OCI-M2 (cell line): Measurements from ENCODE around the gene ZNF526.
A peak's percentile ranks its signal among the peaks of the same experiment; 100 is the strongest.

Experiments used
- DNase-seq: peaks from one replicate; lab custom pipeline; 2025; ENCODE audit not compliant: unreplicated experiment; lab: John Stamatoyannopoulos, UW

ZNF526 gene

DNA sequence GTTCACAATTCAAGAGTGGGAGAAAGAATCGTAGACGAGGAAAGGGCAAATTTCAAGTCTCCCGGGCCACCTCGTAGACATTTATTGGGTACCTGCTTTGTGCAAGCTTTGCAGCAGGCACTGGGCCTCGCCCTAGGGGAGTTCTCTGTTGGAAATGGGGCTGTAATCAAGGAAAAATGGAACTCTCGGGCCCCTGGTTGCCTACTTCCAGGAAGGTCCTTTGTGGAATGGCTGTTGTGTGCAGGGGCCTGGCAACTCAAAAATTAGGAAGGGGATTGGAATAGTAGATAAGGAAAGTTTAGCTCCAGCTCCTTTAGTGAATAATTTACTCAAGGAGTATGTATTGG, 612 bp downstream of the ZNF526 start:
- DNase-seq, result no peak

- DNase-seq, result no peak
Observed at GRCh38 chr19:42224940-42225717, 5.0 kb downstream of the ZNF526 start.

DNA sequence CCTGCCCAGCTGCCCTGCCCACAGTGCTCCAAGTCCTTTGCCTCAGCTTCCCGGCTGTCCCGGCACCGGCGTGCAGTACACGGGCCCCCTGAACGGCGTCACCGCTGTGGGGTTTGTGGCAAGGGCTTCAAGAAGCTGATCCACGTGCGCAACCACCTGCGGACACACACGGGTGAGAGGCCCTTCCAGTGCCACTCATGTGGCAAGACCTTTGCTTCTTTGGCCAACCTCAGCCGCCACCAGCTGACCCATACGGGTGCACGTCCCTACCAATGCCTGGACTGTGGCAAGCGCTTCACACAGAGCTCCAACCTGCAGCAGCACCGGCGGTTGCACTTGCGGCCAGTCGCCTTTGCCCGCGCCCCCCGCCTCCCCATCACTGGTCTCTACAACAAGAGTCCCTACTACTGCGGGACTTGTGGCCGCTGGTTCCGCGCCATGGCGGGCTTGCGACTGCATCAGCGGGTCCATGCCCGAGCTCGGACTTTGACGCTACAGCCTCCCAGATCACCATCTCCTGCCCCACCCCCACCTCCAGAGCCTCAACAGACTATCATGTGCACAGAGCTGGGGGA, 5.7 kb downstream of the ZNF526 start:
- DNase-seq, result no peak

DNA sequence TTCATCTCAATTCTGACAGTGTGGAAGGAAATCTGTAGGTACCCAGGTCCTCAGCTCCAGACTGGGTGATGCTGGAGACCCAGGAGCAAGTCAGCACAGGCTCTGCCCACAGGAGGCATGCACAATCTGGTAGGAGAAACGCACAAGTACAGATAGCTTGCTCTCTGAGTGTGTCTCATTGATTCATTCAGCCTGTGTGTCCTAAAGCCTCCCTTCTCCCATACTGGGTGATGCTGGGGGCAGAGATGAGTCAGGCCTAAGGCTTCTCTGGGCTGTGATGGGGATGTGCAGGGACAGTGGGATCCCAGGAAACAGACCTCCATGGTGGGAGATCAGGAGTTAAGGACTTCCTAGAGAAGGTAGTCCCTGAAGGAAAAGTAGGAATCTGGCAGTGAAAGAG, 6.8 kb downstream of the ZNF526 start:
- no peak for DNase-seq

GRCh38 chr19:42228641-42229040, 8.5 kb downstream of the ZNF526 start:
- DNase-seq, result no peak

DNA sequence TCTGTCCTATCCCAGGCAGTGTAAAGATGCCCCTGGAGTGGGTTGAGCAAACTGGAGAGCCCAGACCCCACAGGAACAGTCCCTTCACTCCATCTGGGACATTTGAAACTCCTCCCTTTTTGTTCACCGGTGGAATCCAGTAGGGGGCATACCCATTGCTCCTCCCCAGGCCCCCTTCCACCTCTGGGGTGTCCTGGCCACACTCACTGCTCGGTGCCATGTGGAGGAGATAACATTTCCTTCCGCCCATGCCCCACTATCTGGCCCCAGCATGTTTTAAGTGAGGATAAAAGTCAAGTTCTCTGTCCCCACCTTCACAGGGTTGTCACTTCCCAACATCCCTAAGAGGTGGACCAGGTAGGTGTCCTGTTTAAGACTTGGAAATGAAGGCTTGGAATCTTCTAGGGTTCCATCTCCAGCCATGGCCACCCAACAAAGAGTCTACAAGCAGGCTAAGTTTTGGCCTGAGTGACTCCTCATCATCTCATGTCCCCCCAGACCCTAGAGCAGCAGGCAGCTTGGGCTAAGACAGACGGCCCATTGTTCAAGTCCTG, 9.3 kb downstream of the ZNF526 start:
- DNase-seq, result no peak

- no peak for DNase-seq
Observed at GRCh38 chr19:42229855-42230351, 9.8 kb downstream of the ZNF526 start.

DNA sequence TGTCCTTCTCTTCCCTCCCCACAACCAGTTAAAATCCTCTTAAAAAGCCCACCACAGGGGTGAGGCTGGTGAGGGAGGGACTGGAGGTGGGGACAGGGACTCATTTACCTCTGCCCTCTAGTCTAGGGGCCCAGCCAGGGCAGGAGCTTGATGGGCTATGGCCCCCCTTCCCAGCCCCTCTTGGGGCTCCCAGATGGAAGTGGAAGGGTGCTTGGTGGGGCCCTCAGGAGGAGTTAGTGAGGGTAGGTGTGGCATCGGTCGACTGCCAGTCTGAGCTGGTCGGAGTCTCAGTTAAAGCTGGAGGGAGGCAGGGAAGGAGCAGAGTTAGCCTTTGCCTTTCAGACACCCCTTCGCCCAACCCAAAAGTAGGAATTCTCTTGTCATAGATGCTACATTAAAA, 10.5 kb downstream of the ZNF526 start:
- DNase-seq, result no peak

DNA sequence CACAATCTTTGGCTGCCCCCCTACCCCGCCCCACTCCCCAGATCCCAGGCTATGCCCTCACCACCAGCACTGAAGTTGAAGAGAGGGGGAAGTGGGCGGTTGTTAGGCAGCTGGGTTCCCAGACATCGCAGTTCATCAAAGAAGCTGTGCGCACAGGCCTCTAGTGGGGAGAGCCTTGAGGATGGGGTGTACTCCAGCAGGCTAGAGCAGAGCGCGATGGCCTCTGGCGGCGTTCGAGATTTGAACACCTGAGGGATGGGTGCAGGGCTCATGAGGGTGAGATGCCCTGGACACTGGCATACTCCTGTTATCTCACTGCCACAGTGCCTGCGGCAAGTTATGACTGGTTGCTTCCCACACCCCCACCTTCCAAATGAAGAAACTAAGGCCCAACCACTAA, 12.3 kb downstream of the ZNF526 start:
- no peak for DNase-seq

- no peak for DNase-seq
Observed at GRCh38 chr19:42233106-42233505, 13.0 kb downstream of the ZNF526 start.

GRCh38 chr19:42233678-42234292, 13.7 kb downstream of the ZNF526 start:
- DNase-seq, result no peak

DNA sequence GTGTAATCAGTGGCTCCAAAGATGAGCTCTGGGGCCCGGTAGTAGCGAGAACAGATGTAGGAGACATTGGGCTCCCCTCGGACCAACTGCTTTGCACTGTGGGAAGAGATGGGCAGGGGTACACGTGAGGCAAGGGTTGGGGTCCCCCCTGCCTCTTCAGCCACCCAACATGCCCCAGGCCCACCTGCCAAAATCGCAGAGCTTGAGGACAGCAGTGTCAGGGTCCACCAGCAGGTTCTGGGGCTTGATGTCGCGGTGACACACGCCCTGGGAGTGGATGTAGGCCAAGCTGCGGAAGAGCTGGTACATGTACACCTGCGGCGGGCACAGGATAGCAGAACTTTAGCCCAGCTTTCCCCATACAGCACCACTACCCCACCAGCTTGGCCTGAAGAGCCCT, 14.3 kb downstream of the ZNF526 start:
- DNase-seq, result no peak

DNA sequence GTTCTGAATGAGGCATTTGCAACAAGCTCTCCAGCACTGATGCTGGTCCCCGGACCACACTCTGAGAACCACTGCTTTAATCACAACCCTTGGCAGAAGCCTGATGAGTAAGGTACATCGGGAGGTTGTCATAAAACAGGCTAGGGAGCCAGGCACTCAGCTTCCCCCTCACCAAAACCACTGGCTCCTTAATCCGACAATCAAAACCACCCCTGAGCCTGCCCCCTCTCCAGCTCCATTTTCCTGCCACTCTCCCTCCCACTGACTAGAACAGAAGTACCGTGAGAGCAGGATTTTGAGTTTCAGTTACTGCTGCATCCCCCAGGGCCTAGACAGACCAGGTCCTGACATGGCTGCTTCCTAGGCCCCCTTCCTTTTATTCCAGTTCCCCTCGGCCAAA, 15.1 kb downstream of the ZNF526 start:
- DNase-seq, result no peak

DNA sequence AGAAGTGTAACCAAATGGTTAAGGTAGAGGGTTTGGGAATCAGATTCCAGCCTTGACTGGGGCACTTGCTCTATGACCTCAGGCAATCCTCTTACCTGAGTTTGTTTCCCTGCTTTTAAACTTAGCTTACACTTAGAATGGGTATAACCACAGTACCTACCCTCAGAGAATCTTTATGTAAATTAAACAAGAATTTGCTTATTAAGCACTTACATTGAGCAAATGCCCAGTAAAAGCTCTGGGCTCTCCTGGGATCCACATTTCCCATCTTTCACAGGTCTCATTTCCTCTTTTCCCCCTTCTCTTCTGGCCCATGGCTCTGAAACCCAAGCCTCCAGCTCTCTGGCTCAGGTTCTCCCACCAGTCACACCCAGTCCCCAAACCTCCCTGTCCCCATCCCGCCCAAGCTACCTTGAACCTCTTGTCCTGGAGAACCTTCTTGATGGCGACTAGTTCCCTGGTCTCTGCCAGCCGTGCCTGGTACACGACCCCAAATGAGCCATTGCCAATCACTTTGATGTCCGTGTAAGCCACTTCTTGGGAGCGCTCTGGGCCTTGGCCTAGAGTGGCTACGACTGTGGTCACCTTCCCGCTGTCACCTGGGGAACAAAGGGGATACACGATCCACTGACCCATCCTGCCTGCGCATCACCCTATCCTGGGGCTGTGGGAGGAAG, 19.6 kb downstream of the ZNF526 start:
- no peak for DNase-seq

DNA sequence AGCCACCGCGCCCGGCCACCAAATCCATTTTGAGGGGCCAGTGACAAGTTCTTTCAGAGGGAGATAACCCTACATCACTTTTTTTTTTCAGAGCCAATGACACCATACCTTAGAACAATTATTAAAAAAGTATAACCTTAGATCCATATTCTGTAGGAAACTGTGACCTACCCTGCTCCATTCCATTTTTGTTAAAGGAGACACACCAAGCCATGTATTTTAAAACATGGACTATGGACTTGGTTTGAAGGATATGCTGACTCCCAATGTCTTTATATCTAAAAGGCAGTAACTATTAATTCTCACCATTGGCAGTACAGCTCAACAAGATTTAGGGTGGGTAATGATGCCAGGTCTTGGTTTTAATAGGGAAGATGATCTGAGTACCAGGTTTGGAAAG, 21.2 kb downstream of the ZNF526 start:
- no peak for DNase-seq

DNA sequence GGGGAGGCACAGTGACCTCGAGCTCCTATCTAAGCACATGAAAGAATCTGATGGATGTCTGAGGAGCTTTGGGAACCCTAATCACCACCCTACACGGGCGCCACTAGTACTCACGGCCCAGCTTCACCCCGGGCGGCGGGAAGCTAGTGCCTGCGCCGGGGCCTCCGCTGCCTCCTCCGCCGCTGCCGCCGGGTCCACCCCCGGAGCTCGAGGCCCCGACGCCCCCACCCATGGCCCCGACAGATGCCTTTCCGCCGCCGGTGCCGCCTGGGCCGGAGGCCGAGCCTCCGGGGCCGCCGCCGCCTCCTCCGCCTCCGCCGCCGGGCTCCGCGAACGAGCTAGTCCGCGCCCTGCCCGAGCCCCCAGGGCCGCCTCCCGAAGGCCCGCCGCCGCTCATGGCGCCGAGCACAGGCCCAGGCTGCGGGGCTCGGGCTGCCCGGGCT, 22.0 kb downstream of the ZNF526 start:
- no peak for DNase-seq

DNA sequence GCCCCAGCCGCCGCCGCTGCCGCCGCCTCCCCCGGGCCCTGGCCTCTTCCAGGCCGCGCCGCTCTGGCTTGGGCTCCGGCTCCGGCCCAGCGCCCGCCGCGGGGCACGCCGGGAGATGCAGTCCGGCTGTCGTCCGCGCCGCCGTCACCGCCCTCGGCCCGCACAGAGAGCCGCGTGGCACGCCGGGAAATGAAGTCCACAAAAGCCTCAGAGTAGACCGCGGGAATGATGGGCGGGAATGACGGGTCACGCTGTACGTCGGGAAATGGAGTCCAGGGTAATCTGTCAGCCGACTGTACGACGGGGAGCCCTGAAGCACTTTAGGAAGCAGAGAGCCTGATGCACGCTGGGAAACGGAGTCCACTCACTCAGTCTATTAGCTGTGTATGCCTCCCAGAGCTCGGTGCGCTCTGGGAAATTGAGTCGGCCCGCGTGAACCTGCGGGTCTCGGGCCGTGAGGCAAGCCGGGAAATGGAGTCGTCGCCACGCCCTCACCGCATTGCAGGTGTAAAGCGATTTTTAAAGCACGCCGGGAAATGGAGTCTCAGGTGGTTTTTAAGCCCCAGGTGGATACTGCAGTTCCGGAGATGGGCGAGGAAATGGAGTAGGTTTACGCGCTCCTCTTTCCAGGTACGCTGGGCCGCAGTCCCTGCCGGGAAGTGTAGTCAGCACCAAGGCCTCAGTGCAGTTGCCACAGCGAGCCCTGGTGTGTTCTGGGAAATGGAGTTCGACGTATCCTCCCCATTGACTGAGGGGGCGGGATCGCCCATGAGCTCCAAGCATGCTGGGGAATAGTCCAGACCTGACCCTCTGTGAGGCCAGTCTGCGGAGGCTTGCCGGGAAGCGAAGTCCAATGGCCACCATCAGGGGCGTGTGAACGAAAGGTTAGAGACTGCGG, 22.6 kb downstream of the ZNF526 start, which contains the start of gene GSK3A:
GSK3A (minus strand) TSS at position 91 of the 898 bp plus-strand sequence. CDS start 137 bp downstream, outside the sequence.
- peak; percentile 94 for DNase-seq

- DNase-seq, result peak; percentile 92
Observed at GRCh38 chr19:42244347-42245220, 24.5 kb downstream of the ZNF526 start.

DNA sequence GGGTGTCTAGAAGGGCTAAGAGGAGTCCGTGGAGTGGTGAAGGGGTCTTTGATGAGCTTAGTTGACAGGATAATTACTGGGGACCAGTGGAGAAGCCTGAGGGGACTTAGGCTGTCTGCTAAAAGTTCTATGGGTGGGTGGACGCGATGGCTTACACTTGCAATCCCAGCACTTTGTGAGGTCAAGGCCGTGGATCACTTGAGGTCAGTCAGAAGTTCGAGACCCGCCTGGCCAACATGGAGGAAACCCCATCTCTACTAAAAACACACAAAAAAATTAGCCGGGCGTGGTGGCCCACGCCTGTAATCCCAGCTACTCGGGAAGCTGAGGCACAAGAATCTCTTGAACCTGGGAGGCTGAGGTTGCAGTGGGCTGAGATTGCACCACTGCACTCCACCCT, 25.1 kb downstream of the ZNF526 start:
- no peak for DNase-seq
